MCF 10A (cell line): ENCODE data around the gene HSF2BP. TPM values are rescaled to one million over a fixed set of nuclear protein-coding genes. Genes with fewer than 3 reads are reported as not detected.

Source experiments
- BruUV-seq: library from RNA; stranded (reverse); fragments of 400-500 nt; replicated peaks from 2 replicates; lab custom pipeline; 2021; lab: Mats Ljungman, UMichigan
- CTCF ChIA-PET: fragments of 300-600 bp; sonication (Branson Sonifier 250); formaldehyde crosslinking; extraction: SDS; loops from one replicate; lab custom pipeline; 2021; ENCODE audit warnings: antibody characterized with exemption, inconsistent platforms; lab: Yijun Ruan, JAX
- POLR2A ChIA-PET: fragments of 300-600, 350-650 bp; sonication (Branson Sonifier 250); formaldehyde crosslinking; extraction: SDS; loops from one replicate; lab custom pipeline; 2020; ENCODE audit warnings: antibody characterized with exemption, inconsistent platforms; lab: Yijun Ruan, JAX
- DNase-seq: peaks from one replicate; pipeline ENCODE4 v3.0.0-alpha.2; 2018; ENCODE audit not compliant: unreplicated experiment
- H3K27ac Mint-ChIP-seq: one replicate; pipeline ENCODE4 v1.8.0; 2022; ENCODE audit warnings: mild to moderate bottlenecking, low read depth, mixed read lengths; ENCODE audit not compliant: unreplicated experiment
- H3K27me3 Mint-ChIP-seq: one replicate; pipeline ENCODE4 v1.8.0; 2022; ENCODE audit warnings: mixed read lengths; ENCODE audit not compliant: insufficient read depth, unreplicated experiment
- H3K36me3 Mint-ChIP-seq: one replicate; pipeline ENCODE4 v1.8.0; 2022; ENCODE audit warnings: mild to moderate bottlenecking, moderate library complexity, mixed read lengths; ENCODE audit not compliant: insufficient read depth, unreplicated experiment
- H3K4me1 Mint-ChIP-seq: one replicate; pipeline ENCODE4 v1.8.0; 2022; ENCODE audit warnings: mixed read lengths; ENCODE audit not compliant: insufficient read depth, unreplicated experiment
- H3K4me3 Mint-ChIP-seq: one replicate; pipeline ENCODE4 v1.8.0; 2022; ENCODE audit warnings: mild to moderate bottlenecking, moderate library complexity, mixed read lengths; ENCODE audit not compliant: unreplicated experiment
- H3K9me3 Mint-ChIP-seq: one replicate; pipeline ENCODE4 v1.8.0; 2022; ENCODE audit warnings: mixed read lengths; ENCODE audit not compliant: unreplicated experiment
- intact Hi-C: fragments of 100-400 bp; cut with micrococcal nuclease; formaldehyde crosslinking; loops from 2 replicates; pipeline ENCODE4 v1.14.1; 2022
- total RNA-seq: library from RNA; stranded (reverse); gene quantifications from 2 replicates; pipeline ENCODE4 v1.2.3, GENCODE V29; 2022
- TF ChIP-seq, protein P1 (sequence below): fragments of 200-600 bp; IDR thresholded peaks from one replicate; pipeline ENCODE4 v1.8.0; 2022; ENCODE audit warnings: antibody characterized with exemption, mild to moderate bottlenecking; ENCODE audit not compliant: unreplicated experiment

The HSF2BP gene
- total RNA-seq, 1 experiment from 2014 or later, result 6.8 TPM

DNA sequence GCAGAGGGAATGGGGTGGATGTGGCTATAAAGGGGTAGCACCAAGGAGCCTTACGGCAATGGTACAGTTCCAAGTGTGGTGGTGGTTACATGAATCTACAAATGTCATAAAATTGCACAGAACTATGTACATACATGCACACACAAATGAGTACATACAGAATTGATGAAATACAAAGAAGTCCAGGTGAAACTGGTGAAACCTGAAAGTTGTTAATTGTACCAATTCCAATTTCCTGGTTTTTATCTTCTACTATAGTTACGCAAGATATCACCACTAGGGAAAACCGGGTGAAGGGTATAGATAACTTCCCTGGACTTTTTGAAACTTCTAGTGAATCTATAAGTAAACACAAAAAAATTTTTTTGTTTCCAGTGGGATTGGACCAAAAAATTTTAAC lies 18.9 kb downstream of the HSF2BP start:
- no peak overlapping the region for H3K4me3 Mint-ChIP-seq
- intact Hi-C loops, result no loop called here
- no TSS peak for BruUV-seq
- no peaks in the 10 kb centered on the region for H3K9me3 Mint-ChIP-seq
- POLR2A ChIA-PET, result interaction anchor here (0.6 to 3.1 kb wide), 3 partner anchors 39 to 699 kb away, joined by 3 to 16 read pairs (median 3); no protein-coding TSS in a partner anchor
- H3K27me3 Mint-ChIP-seq, result no peaks in the 10 kb centered on the region
- CTCF ChIA-PET, result interaction anchor here (0.6 to 0.8 kb wide), 3 partner anchors 29 to 322 kb away, joined by 3 to 5 read pairs (median 4); no protein-coding TSS in a partner anchor
- no peak for DNase-seq
- H3K36me3 Mint-ChIP-seq, result no peaks in the 10 kb centered on the region
- H3K27ac Mint-ChIP-seq, result peak overlapping the region; percentile 92
- TF ChIP-seq, protein P1, sequence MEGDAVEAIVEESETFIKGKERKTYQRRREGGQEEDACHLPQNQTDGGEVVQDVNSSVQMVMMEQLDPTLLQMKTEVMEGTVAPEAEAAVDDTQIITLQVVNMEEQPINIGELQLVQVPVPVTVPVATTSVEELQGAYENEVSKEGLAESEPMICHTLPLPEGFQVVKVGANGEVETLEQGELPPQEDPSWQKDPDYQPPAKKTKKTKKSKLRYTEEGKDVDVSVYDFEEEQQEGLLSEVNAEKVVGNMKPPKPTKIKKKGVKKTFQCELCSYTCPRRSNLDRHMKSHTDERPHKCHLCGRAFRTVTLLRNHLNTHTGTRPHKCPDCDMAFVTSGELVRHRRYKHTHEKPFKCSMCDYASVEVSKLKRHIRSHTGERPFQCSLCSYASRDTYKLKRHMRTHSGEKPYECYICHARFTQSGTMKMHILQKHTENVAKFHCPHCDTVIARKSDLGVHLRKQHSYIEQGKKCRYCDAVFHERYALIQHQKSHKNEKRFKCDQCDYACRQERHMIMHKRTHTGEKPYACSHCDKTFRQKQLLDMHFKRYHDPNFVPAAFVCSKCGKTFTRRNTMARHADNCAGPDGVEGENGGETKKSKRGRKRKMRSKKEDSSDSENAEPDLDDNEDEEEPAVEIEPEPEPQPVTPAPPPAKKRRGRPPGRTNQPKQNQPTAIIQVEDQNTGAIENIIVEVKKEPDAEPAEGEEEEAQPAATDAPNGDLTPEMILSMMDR, result no peak
- H3K4me1 Mint-ChIP-seq, result peaks cover 32% of the 10 kb centered on the region

DNA sequence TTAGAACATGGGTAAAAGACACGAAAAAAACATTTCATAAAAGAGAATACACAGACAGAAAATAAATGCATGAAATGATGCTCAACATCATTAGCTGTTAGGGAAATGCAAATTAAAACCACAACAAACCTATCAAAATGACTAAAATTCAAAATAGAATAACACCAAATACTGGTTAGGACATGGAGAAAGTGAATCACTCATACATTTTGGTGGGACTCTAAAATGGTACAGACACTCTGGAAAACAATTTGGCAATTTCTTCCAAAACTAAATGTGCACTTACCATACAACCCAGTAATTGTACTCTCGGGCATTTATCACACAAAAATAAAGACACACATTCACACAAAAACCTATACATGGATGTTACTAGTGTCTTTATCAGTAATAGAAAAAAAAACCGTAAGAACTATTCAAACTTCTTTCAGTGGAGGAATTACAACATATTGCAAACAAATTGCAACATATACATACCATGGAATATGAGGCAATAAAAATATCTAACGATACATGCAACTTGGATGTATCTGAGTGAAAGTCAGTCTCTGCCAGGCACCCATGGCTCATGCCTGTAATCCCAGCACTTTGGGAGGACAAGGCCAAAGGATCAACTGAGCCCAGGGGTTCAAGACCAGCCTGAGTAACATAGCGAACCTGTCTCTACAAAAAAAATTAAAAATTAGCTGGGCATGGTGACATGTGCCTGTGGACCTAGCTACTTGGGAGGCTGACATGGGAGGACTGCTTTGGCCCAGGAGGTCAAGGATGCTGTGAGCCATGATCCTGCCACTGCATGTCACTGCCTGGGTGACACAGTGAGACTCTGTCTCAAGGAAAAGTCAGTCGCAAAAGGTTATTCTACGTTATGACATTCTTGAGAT lies 19.6 kb downstream of the HSF2BP start:
- Mint-ChIP-seq H3K4me3 (no peak overlapping the region), H3K9me3 (no peaks in the 10 kb centered on the region), H3K36me3 (no peaks in the 10 kb centered on the region), H3K27ac (peak overlapping the region; percentile 92), H3K27me3 (no peaks in the 10 kb centered on the region), H3K4me1 (peaks cover 25% of the 10 kb centered on the region)
- TF ChIP-seq, protein P1, result no peak
- BruUV-seq, result TSS peak; percentile 98
- DNase-seq, result peak; percentile 86
- intact Hi-C loops, result no loop called here
- POLR2A ChIA-PET, result interaction anchor here (0.7 to 3.1 kb wide), 8 partner anchors 8 to 442 kb away, joined by 3 to 16 read pairs (median 4); no protein-coding TSS in a partner anchor
- CTCF ChIA-PET, result interaction anchor here (0.7 to 1.7 kb wide), 2 partner anchors 16 to 28 kb away, joined by 3 to 9 read pairs; no protein-coding TSS in a partner anchor

DNA sequence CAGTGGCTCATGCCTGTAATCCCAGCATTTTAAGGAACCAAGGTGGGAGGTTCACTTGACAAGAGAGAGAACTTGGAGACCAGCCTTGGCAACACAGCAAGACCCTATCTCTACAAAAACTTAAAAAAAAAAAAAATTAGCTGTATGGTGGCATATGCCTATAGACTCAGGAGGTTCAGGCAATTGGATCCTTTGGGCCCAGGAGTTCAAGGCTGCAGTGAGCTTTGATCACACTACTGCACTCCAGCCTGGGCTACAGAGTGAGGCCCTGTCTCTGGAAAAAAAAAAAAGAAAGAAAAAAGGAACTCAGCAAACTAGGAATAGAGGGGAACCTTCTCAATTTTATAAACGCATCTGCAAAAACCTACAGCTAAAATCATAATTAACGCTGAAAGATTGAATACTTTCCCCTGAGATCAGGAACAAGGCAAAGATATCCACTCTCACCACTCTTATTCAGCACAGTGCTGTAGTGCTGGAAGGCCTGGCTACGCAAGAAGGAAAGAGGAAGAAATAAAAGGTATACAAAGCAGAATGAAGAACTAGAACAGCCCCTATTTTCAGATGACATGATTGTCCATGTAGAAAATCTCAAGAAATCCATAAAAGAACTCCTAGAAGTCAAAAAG lies 21.6 kb downstream of the HSF2BP start:
- POLR2A ChIA-PET, result interaction anchor here (0.7 to 3.1 kb wide), 2 partner anchors 8 to 36 kb away, joined by 3 to 16 read pairs; no protein-coding TSS in a partner anchor
- Mint-ChIP-seq H3K4me1 (peaks cover 17% of the 10 kb centered on the region), H3K27me3 (no peaks in the 10 kb centered on the region), H3K4me3 (no peak overlapping the region), H3K36me3 (no peaks in the 10 kb centered on the region), H3K27ac (peak overlapping the region; percentile 92), H3K9me3 (no peaks in the 10 kb centered on the region)
- CTCF ChIA-PET, result interaction anchor here (0.6 to 1.7 kb wide), 3 partner anchors 8 to 345 kb away, joined by 4 to 9 read pairs (median 5); no protein-coding TSS in a partner anchor
- intact Hi-C loops, result no loop called here
- TF ChIP-seq, protein P1, result no peak
- no peak for DNase-seq
- BruUV-seq, result no TSS peak

DNA sequence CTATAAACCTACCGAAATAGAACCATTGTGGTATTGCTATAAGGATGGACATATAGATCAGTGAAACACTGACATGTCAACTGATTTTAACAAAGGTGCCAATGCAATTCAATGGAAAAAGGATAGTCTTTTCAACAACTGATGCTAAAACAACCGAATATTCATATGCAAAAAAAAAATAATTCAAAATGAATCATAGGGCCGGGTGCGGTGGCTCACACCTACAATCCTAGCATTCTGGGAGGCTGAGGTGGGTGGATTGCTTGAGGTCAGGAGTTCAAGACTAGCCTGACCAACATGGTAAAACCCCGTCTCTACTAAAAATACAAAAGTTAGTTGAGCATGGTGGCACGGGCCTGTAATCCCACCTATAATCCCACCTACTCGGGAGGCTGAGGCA lies 23.9 kb downstream of the HSF2BP start:
- no peak for DNase-seq
- CTCF ChIA-PET, result no interaction called here
- H3K4me1 Mint-ChIP-seq, result peaks cover 29% of the 10 kb centered on the region
- POLR2A ChIA-PET, result interaction anchor here (1.0 kb wide), 1 partner anchor 9 kb away, joined by 3 read pairs; no protein-coding TSS in a partner anchor
- no peak overlapping the region for H3K4me3 Mint-ChIP-seq
- BruUV-seq, result no TSS peak
- no peaks in the 10 kb centered on the region for H3K9me3 Mint-ChIP-seq
- H3K36me3 Mint-ChIP-seq, result no peaks in the 10 kb centered on the region
- H3K27me3 Mint-ChIP-seq, result no peaks in the 10 kb centered on the region
- no peak overlapping the region for H3K27ac Mint-ChIP-seq
- intact Hi-C loops, result no loop called here
- TF ChIP-seq, protein P1, result no peak
